DMS79 treated with DMSO at 0.1 percent for 48 hours (cell line): ENCODE data around the gene CENPN.

Experiments
- DNase-seq: peaks from one replicate; lab custom pipeline; 2025; lab: John Stamatoyannopoulos, UW

The CENPN gene

DNA sequence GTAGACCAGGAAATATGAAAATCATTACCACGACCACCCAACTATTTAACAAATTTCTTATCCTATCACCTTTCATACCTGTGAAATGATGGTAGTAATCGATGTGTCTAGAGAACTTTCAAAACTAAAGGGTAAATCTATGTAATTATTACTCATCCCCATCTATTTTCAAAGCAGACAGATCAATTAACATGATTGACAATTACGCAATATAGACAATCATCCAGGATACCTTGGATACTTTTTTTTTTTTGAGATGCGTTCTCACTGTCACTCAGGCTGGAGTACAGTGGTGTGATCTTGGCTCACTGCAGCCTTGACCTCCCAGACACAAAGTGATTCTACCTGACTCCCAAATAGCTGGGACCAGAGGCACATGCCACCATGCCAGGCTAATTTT is 74.0 kb downstream of the CENPN start:
- no peak for DNase-seq
